ENCODE data around the gene FRMD6.

DNA sequence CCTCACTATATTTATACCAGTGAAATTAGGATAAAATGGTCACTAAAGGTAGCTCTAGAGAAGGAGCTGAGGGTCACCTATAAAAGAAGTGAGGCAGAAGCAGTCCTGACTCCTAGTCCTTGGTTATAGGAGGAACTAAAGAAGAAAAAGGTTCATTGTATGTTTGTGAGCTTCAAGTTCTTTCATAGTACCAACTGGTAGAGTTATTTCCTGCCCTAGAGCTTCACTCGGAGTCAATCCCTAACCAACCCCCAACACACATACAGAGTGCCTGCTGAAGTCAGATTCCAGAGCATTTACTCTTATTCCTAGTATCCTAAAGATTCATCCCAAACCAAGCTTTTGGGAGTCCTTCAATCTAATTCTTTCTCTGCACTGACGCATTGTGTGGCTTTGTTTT lies 29.3 kb upstream of the FRMD6 start:
- no peak for TF ChIP-seq GATA3 (IDR thresholded peaks at IDR 0.05; ENCODE audit: low read depth, low read length)
- TF ChIP-seq GATA2 (IDR thresholded peaks at IDR 0.05; ENCODE audit: low read depth, low read length): no peak
